Measurements from ENCODE around the gene FJX1.
"Not testable (repeated sequence)": the region's sequence is repeated elsewhere in the genome, so short reads cannot be mapped to it uniquely, and the experiment has no call there.

Gene FJX1

DNA sequence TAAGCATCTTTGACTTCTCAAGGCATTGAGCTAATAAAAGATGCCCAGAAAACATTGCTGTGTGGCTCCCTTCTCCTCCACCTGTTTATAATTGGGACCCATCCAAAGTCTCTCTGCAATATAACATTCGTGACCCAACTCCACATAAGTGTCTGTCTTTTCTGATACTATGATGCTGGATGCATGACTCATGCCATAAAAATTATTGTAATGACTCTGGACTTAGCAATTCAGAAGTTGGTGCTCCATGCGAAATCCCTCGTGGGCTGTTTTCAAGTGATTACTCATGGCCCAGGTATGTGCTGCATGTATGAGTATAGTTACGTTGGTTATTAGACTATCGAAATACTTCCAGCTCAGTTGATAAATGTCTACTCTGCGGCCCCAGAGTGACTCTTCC is 11.7 kb downstream of the FJX1 start:
- no peak for DNase-seq (ENCODE audit: extremely low read depth in 1 of 2, low read depth in 1 of 2)

DNA sequence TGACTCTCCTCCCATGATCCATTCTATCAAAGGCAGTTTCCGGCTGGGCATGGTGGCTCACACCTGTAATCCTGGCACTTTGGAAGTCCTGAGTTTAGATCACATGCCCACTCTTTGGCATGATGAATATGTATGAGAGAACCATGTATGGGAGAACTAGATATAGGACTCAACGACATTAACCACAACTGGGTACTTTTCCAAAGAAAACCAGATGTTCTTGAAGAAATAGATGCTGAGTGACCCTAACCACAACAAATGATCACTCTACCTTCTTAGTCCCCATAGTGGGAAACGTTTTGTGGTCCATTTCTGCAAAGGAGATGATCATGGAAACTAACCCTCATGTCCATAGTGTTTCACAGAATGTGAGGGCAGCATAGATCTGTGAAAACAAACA is 13.6 kb downstream of the FJX1 start:
- DNase-seq (ENCODE audit: extremely low read depth in 1 of 2, low read depth in 1 of 2) = no peak

DNA sequence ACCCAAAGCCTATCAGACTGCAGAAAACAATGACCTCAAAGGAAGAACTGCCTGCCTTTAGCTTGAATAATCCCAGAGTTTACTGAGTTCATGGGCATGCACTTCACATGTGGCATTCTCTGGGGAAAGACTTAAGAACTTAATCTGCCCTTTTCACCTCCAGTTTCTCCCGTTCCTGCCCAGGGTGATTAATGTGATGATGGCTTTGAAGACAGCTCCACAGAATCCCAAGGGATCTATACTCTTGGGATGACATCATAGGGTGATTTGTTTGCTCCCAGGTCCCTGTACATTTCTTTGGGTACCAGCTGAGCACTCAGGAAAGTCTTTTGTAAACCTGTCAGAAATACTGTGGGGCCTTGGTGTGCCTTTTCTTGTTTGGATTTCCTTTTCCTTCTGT is 14.0 kb downstream of the FJX1 start:
- no peak for DNase-seq (ENCODE audit: extremely low read depth in 1 of 2, low read depth in 1 of 2)

DNA sequence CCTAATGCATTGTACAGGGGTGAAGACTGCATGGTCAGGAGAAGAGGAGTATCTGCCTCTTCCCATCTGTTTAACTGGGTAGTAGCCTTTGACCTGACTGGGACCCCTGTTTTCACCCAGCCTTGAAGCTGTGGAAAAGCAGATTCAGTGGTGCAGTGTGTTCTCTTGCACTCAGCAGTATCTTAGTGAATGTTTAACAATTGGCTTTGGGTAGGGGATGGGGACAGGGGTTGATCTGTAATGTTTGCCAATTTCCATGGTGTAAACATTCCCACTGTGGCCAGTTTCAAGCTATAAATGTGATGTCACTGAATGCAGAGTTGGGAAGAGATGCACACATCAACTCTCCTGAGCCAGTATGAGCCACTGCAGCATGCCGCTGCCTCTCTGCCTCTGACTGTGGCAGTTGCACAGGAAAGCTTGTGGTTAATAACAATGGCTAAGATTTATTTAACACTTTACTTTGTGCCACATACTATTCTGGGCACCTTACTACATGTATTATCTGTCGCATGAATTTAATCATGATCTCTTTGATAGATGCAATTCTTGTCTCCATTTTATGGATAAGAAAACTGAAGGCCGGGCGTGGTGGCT is 15.7 kb downstream of the FJX1 start:
- DNase-seq (ENCODE audit: extremely low read depth in 1 of 2, low read depth in 1 of 2) = no peak

DNA sequence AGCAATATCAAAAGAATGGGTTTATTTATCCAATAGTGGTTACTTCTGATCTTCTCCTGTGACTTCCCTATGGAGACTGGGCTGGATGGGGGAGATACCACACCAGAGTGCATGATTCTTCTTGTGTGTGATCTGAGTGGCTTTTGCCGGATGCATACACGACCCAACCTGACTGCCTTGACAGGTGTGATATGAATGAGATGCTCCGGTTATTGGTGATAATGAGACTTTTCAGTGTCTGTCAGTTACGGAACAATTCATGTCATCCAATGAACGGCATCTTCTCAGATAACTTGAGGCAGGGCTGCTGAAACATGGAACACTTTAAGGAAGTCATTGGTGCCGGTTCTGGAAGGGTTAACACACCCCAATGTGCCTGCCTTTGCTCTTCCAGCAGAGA is 17.7 kb downstream of the FJX1 start:
- no peak for DNase-seq (ENCODE audit: extremely low read depth in 1 of 2, low read depth in 1 of 2)

DNA sequence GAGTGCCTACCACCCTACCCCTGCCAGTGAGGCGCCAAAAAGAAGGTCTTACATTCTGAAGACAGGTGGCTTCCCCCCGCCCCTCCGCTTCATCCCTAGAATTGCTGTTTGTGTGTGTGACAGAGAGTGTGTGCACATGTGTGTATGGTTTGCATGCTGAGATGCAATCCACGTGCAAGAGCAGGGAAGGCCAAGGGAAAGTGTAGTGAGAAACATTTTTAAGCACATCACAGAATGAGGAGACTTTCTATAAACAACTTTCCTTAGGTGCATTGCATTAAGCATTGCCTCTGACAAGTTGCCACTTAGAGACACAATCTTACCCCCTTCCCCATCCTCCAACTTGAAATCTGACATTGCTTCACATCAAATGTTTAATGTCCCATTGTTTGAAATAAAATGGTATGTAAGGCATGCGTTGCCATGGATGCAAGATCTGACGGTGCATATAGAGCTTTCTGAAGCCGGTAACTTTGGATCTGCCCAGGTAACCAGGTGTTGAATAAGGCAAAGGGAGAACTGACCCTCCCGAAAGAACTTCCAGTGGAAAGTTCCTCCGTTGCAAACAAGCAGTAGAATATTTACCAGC is 21.4 kb downstream of the FJX1 start:
- DNase-seq (ENCODE audit: extremely low read depth in 1 of 2, low read depth in 1 of 2) = no peak

DNA sequence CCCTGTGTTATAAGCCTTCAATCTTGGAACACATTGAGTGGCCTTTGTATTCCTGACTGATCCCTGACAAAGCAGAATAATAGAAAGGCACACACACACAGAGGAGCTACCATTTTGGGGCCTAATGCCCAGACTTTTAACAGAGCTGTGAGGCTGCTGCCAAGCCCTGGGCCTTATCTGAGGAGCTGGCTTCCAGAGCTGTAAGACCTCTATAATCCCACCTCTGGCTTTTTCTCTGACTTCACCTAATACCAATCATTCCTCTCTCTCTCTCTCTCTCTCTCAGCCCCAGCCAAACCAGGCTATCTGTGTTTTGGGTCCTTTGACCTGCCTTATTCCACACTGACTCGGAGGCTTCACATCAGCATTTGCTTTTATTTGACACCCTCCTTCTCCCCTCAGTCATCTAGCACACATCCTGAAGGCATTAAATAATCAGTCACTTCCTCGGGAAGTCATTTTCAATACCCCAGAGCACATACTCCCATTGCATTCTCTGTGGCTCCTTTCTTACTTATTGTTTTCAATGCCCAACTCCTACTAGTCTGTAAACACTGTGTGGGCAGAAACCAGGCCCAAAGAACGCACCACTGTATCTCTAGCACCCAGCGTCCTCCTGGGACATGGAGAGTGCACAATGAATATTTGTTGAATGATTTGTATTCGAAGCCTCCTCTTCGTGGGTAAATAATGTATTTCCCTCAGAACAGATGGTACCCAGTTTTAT is 23.1 kb downstream of the FJX1 start:
- DNase-seq (ENCODE audit: extremely low read depth in 1 of 2, low read depth in 1 of 2) = no peak

DNA sequence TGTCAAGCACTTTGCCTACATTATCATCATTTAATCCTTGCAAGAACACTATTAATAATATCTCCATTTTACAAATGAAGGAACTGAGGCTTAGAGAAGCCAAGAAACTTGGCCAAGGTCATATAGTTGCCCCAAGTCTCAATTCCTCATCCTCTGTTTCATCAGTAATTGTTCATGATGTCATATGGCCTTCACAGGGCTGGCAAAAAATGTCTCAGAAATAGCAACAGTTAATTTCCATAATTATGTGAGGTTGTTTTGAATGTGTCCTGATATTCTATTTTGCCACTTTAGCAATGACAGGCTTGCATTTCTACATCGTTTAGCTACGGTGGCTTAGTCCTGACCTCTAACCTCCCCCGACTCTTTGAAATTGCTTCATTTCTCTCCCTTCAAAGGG is 23.7 kb downstream of the FJX1 start:
- no peak for DNase-seq (ENCODE audit: extremely low read depth in 1 of 2, low read depth in 1 of 2)

DNA sequence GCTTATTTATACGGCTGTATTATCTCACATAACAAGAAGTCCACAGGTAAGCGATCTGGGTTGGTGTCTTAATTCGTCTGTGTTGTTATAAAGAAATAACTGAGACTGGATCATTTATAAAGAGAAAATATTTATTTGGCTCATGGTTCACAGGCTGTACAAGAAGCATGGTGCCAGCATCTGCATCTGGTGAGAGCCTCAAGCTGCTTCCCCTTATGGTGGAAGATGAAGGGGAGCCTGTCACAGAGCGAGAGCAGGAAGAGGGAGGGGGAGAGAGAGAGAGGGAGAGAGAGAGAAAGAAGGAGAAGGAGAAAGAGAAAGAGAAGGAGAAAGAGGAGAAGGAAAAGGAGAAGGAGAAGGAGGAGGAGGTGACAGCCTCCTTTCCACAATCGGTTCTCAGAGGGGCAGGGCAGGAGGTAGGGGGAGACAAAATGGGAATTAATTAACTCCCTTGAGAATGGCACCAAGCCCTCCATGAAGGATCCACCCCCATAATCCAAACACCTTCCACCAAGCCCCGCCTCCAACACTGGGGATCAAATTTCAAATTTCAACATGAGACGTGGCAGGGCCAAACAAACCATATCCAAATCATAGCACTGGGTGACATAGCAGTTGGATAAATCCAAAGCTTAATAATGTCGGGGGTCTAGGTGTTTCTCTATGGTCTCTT is 29.3 kb downstream of the FJX1 start:
- no peak for DNase-seq (ENCODE audit: extremely low read depth in 1 of 2, low read depth in 1 of 2)

DNA sequence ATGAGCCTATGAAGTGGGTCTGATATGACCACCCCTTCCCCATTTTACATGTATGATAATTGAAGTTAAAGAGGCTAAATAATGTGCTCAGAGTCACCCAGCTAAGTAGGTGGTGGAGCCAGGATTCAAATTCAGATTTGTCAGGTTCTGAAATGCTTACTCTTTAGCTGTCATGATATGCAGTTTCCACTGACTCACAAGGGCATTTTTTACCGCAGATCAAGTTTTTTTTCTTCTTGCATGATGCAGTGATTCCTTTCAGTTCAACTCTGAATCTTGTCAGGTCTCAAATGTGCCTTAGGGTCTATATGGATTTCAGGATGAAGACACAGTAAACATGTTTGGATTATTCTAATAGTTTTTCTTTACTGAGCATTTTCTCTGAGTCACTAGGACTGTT is 31.7 kb downstream of the FJX1 start:
- DNase-seq (ENCODE audit: extremely low read depth in 1 of 2, low read depth in 1 of 2) = no peak

DNA sequence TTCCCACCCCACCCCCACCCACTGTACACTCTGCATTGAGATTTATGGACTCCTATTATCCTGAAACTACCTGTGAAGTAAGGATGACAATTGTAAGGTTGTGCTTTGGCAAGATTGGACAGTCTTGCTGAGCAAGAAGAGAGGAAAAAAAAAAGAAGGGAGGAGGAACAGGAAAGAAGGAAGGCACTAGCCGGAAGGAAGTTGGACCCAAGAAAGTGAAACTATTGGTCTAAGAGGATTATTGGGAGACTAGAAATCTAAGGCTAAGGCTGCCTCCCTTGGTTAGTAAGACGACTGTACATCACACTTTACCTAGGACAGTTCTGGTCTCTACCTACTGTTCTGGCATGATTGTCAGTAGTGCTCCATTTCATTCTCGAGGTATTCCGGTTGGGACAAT is 32.2 kb downstream of the FJX1 start:
- DNase-seq (ENCODE audit: extremely low read depth in 1 of 2, low read depth in 1 of 2) = no peak

DNA sequence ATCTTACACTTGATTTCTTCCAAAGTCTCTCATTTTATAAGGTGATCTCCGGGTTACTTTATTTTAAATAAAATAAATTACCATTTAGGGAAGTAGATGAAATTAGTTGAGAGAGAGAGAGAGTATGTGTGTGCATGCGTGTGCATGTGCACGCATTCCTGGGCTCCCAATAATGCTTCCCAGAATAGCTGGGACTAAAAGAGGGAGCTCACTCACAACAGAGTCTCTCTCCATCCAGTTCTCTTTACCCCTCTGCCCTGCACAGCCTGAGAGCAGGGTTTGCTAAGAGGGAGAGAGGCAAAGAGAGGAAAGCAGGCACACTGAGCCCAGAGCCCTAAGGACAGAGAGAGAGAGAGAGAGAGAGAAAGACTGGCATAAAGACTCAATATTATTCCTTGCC is 33.0 kb downstream of the FJX1 start:
- DNase-seq (ENCODE audit: extremely low read depth in 1 of 2, low read depth in 1 of 2) = no peak

DNA sequence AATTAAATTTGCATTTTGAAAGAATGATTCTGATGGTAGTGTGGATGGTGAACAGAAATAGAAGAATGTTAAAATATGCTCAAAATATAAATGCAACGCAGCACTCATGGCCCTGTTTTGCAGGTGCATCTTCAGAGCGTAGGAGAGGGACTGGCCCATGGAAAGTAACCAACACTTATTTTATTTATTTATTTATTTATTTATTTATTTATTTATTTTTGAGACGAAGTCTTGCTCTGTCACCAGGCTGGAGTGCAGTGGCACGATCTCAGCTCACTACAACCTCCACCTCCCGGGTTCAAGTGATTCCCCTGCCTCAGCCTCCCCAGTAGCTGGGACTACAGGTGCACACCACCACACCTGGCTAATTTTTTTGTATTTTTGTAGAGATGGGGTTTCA is 34.5 kb downstream of the FJX1 start:
- DNase-seq (ENCODE audit: extremely low read depth in 1 of 2, low read depth in 1 of 2) = not testable (repeated sequence)

DNA sequence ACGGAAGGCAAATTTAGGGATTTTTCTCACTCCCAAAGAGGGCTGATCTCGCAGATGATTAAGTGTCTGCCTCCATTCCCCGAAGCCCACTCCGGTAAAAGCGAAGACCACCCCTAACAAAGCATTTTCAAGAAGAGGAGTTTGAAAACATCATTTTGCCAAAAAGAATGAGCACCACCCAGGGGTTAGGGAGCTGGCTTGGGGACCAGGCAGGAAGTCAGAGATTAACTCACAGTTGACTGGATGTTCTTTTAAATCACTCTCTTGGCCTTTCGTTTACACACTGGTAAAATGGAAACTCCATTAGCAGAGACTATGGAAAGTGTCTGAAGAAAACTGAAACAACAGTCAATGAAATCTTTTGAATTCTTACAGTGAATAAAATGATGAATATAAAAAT is 36.5 kb downstream of the FJX1 start:
- no peak for DNase-seq (ENCODE audit: extremely low read depth in 1 of 2, low read depth in 1 of 2)

DNA sequence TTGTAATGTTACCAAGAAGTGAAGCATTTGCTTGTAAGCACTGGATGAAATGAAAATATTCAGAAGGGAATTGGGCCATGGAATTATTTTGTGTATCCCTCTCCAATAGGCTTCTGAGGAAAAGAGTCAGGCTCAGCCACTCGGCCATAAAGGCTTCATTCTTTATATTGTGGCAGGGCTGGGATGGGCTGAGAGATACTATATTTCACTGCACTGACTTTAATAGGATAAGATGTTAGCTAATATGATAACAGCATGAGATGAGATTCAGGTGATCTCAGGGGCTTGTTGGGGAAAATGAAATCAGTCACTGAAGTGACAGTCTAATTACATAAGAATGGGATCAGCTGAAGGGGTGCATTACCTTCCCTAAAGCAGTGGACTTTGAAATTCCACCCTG is 37.0 kb downstream of the FJX1 start:
- DNase-seq (ENCODE audit: extremely low read depth in 1 of 2, low read depth in 1 of 2) = no peak

DNA sequence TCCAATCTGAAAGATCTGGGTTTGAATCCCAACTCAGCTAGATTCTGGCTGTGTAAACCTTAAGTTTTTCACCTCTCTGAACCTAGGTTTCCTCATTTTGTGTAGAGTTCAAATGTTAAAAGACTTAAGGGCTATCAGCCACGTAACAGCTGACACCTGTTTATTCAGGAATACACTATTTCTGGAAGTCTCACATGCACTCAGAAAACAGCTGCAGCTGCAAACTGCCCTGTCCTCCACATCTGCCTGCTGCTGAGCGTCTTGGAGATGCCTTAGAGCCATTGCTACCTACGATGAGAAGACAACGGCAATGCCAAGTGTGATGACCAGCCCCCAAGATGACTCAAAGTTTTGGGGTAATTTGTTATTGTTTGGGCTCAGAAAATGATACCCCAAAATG is 37.6 kb downstream of the FJX1 start:
- no peak for DNase-seq (ENCODE audit: extremely low read depth in 1 of 2, low read depth in 1 of 2)

DNA sequence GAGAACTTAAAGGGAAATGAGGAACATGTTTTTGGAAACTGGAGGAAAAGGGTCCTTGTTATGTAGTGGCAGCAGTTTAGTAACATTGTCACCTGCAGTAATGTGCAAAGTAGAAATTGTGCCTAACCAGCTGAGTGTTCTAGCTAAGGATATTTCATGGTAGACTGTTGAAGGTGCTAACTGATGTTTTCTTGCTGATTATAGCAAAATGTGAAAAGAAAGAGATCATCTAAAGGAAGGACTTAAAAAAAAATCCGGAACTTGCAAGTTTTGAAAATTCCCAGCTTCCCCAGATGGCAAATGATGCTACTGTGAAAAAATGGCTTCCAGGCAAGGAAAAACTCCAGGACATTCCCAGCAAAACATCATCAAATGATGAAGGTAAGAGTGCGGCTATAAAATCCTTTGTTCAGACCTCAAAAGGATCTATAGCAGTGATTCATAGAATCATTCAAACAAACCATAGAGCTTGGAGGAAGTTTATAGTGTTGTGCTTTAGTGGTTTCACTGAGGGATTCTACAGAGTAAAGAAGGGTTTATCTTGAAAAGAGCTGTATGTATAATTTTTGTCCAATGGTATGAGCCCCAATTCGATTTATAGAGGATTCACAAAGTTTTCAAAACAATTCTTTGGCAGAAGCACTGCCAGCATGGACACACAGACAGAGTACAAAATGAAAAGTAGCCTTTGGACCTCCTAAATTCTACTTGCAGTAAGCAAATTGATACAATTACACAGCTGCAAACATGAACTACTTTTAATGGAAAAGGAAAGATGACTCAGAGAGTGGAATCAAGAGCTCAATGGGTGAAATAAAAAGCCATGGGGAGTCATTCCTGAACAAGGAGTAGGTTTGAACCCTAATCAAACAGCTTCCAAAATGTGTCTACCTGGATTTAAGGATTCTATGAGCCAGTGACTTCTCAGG is 40.0 kb downstream of the FJX1 start:
- no peak for DNase-seq (ENCODE audit: extremely low read depth in 1 of 2, low read depth in 1 of 2)

DNA sequence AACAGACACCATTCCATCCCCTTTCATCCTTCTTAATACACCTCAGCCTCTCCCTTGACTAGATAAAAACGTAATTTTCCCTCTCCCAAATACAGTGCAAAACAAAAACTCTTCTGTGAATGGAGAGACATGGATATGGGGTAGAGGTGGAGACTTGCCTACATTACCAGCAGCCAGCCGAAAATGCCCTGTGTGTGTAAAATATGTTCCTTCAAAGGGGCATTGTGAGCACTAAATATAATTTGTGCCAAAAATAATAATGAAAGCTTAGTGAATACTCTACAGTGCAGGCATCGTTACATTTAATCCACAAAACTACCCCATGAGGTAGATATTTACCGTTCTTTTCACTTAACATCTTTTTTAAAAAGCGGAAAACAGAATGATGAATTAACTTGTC is 43.3 kb downstream of the FJX1 start:
- no peak for DNase-seq (ENCODE audit: extremely low read depth in 1 of 2, low read depth in 1 of 2)

DNA sequence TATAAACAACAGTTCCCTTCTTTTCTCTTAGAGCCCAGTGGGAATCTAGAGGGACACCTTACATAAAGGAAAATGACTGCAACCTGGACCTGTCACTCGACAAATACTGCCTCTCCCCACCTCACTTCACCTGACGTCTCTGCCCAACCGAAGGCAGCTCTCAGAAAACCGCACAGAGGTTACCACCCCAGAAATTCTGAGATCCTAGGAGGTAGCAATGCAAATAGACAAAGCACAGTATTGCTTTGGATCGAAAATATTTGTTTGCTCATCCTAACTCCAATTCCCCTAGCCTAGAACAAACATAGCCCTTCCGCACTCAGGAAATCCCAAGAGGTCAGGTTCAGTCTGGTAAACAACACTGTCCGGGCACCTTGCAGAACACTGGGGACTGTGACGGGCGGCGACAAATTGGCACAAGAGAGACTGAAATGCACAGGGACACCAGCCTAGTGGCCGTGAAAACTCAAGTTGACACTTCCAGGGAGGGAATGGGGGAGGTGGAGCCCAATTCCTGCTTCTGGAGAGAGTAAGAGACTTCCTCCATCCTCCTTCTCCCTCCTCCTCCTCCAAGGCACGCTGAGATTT is 43.9 kb downstream of the FJX1 start:
- DNase-seq (ENCODE audit: extremely low read depth in 1 of 2, low read depth in 1 of 2) = no peak

DNA sequence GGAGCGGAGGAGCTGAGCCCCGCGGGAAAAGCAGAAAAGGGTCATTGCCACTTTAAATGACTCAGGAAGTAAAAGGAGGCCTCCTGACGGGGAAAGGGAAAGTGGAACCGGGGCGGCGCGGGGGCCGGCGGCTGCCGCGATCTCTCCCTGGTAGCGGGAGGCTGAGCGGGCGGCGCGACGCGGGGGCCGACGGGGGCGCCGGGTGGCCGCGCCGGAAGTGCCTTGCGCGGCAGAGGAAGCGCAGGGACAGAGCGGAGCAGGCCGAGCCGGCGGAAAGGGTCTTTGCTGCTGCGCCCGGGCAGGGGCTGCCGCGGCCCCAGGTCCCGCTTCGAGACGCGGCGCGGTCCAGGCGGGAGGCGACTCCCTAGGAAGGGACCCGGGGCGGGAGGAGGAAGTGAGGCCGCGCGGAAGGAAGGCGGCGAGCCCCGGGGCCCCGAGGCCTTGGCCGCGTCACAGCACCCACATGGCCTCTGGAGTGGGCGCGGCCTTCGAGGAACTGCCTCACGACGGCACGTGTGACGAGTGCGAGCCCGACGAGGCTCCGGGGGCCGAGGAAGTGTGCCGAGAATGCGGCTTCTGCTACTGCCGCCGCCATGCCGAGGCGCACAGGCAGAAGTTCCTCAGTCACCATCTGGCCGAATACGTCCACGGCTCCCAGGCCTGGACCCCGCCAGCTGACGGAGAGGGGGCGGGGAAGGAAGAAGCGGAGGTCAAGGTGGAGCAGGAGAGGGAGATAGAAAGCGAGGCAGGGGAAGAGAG is 44.6 kb downstream of the FJX1 start, which contains the start of gene TRIM44:
Gene TRIM44, plus strand, starts transcription at position 127 of the 759 bp plus-strand sequence. Its CDS starts 337 bp downstream, at position 464.
- peak; percentile 35 to 57 for DNase-seq (ENCODE audit: extremely low read depth in 1 of 2, low read depth in 1 of 2)
